ENCODE results near the gene NCOA4. TPM values are rescaled to one million over a fixed set of nuclear protein-coding genes. Genes with fewer than 3 reads are reported as not detected.
A peak's percentile ranks its signal among the peaks of the same experiment; 100 is the strongest.

Gene NCOA4
- total RNA-seq, 2 donors from 2014 or later, result 157 to 200 TPM

GRCh38 chr10:46057038-46057437, 26.6 kb upstream of the NCOA4 start:
- Histone ChIP-seq H3K9me3 (ENCODE audit: control insufficient read depth, low read length) (peaks cover 22% of the 10 kb centered on the region), H3K27ac (ENCODE audit: low read depth, low read length) (no peak overlapping the region), H3K9ac (ENCODE audit: extremely low read depth, low read length, poor library complexity, severe bottlenecking) (no peak overlapping the region), H3K4me3 (ENCODE audit: low read length) (peak overlapping the region; percentile 55), H3K36me3 (ENCODE audit: control insufficient read depth, insufficient read depth, low read length) (no peaks in the 10 kb centered on the region), H3K27me3 (ENCODE audit: control insufficient read depth, insufficient read depth, low read length, poor library complexity, severe bottlenecking) (no peaks in the 10 kb centered on the region), H3K4me1 (ENCODE audit: control insufficient read depth, insufficient read depth, low read length) (peaks cover 14% of the 10 kb centered on the region)
- Mint-ChIP-seq H3K4me3 (no peak overlapping the region), H3K27ac (no peak overlapping the region), H3K36me3 (ENCODE audit: low read depth) (peaks cover 6% of the 10 kb centered on the region), H3K4me1 (peaks cover 39% of the 10 kb centered on the region), H3K9me3 (peaks cover 23% of the 10 kb centered on the region), H3K27me3 (ENCODE audit: insufficient read depth) (no peaks in the 10 kb centered on the region)
- TF ChIP-seq CTCF (conservative IDR thresholded peaks at IDR 0.05), result no peak
- DNase-seq, result no peak

- no peak overlapping the region for H3K4me3 ChIP-seq (ENCODE audit: low read length)
- H3K27me3 ChIP-seq (ENCODE audit: control insufficient read depth, insufficient read depth, low read length, poor library complexity, severe bottlenecking), result no peaks in the 10 kb centered on the region
- H3K27ac ChIP-seq (ENCODE audit: low read depth, low read length), result no peak overlapping the region
- Mint-ChIP-seq H3K27me3 (ENCODE audit: insufficient read depth) (no peaks in the 10 kb centered on the region), H3K4me1 (peaks cover 51% of the 10 kb centered on the region), H3K9me3 (peaks cover 23% of the 10 kb centered on the region), H3K27ac (peak overlapping the region; percentile 87), H3K4me3 (no peak overlapping the region), H3K36me3 (ENCODE audit: low read depth) (peaks cover 6% of the 10 kb centered on the region)
- peaks cover 25% of the 10 kb centered on the region for H3K4me1 ChIP-seq (ENCODE audit: control insufficient read depth, insufficient read depth, low read length)
- H3K9ac ChIP-seq (ENCODE audit: extremely low read depth, low read length, poor library complexity, severe bottlenecking), result no peak overlapping the region
- no peaks in the 10 kb centered on the region for H3K36me3 ChIP-seq (ENCODE audit: control insufficient read depth, insufficient read depth, low read length)
- peak; percentile 50 for DNase-seq
- peaks cover 22% of the 10 kb centered on the region for H3K9me3 ChIP-seq (ENCODE audit: control insufficient read depth, low read length)
- no peak for TF ChIP-seq CTCF (conservative IDR thresholded peaks at IDR 0.05)
- WGBS, 2 experiments (ENCODE audit: insufficient coverage in 1 of 2, insufficient read length in 1 of 2), result 90 to 93% methylated on average over 2 to 4 of the region's 4 CpGs
These were observed 25.3 kb upstream of the NCOA4 start for GRCh38 chr10:46055771-46056170.

- Histone ChIP-seq H3K27me3 (ENCODE audit: control insufficient read depth, insufficient read depth, low read length, poor library complexity, severe bottlenecking) (no peaks in the 10 kb centered on the region), H3K36me3 (ENCODE audit: control insufficient read depth, insufficient read depth, low read length) (no peaks in the 10 kb centered on the region), H3K9me3 (ENCODE audit: control insufficient read depth, low read length) (peaks cover 22% of the 10 kb centered on the region), H3K4me3 (ENCODE audit: low read length) (peak overlapping the region; percentile 64), H3K9ac (ENCODE audit: extremely low read depth, low read length, poor library complexity, severe bottlenecking) (peak overlapping the region; percentile 76), H3K27ac (ENCODE audit: low read depth, low read length) (peak overlapping the region; percentile 9), H3K4me1 (ENCODE audit: control insufficient read depth, insufficient read depth, low read length) (peaks cover 25% of the 10 kb centered on the region)
- peak overlapping the region; percentile 99 for H3K27ac Mint-ChIP-seq
- peak overlapping the region; percentile 36 for H3K4me3 Mint-ChIP-seq
- WGBS, 2 experiments (ENCODE audit: insufficient coverage in 1 of 2, insufficient read length in 1 of 2), result 26 to 55% methylated on average over 6 to 9 of the region's 9 CpGs
- H3K36me3 Mint-ChIP-seq (ENCODE audit: low read depth), result peaks cover 6% of the 10 kb centered on the region
- DNase-seq, result peak; percentile 57
- H3K4me1 Mint-ChIP-seq, result peaks cover 52% of the 10 kb centered on the region
- no peaks in the 10 kb centered on the region for H3K27me3 Mint-ChIP-seq (ENCODE audit: insufficient read depth)
- TF ChIP-seq CTCF (conservative IDR thresholded peaks at IDR 0.05), result no peak
- H3K9me3 Mint-ChIP-seq, result peaks cover 23% of the 10 kb centered on the region
These were observed 23.4 kb upstream of the NCOA4 start for GRCh38 chr10:46053534-46054434.

All from endodermal cell (in vitro differentiated cells).